Mesothelial cell of epicardium (in vitro differentiated cells): ENCODE data around the gene KDM5B. TPM values are rescaled to one million over a fixed set of nuclear protein-coding genes. Genes with fewer than 3 reads are reported as not detected.

Source experiments
- DNase-seq, 2 experiments: peaks; one replicate each; pipeline ENCODE4 v3.0.0; 2021; ENCODE audit warnings: low spot score in 2 of 2; ENCODE audit not compliant: unreplicated experiment in 2 of 2
- H3K27ac Mint-ChIP-seq: 2 replicates; pipeline ENCODE4 v1.8.0; 2021; ENCODE audit warnings: mixed read lengths
- H3K27me3 Mint-ChIP-seq: 2 replicates; pipeline ENCODE4 v1.8.0; 2021; ENCODE audit warnings: low read depth, mixed read lengths
- H3K36me3 Mint-ChIP-seq: 2 replicates; pipeline ENCODE4 v1.8.0; 2021; ENCODE audit warnings: mixed read lengths
- H3K4me1 Mint-ChIP-seq: 2 replicates; pipeline ENCODE4 v1.8.0; 2021; ENCODE audit warnings: mixed read lengths
- H3K4me3 Mint-ChIP-seq: 2 replicates; pipeline ENCODE4 v1.8.0; 2021; ENCODE audit warnings: mild to moderate bottlenecking, moderate library complexity, mixed read lengths
- H3K9me3 Mint-ChIP-seq: 2 replicates; pipeline ENCODE4 v1.8.0; 2021; ENCODE audit warnings: mixed read lengths
- CTCF ChIP-seq: fragments of 200-600 bp; sonication (generic); IDR thresholded peaks from one replicate; pipeline ENCODE4 v1.5.0; 2021; ENCODE audit warnings: antibody characterized with exemption; ENCODE audit not compliant: unreplicated experiment
- total RNA-seq: library from RNA; stranded (reverse); gene quantifications from 3 replicates; pipeline ENCODE4 v1.2.1, GENCODE V29; 2021

The KDM5B gene
- total RNA-seq, 1 donor from 2014 or later: 265 TPM

- Mint-ChIP-seq H3K4me3 (no peak overlapping the region), H3K27ac (no peak overlapping the region), H3K9me3 (no peaks in the 10 kb centered on the region), H3K4me1 (no peaks in the 10 kb centered on the region), H3K27me3 (peaks cover 84% of the 10 kb centered on the region), H3K36me3 (no peaks in the 10 kb centered on the region)
- no peak for DNase-seq
- TF ChIP-seq CTCF: no peak
These were observed 107.0 kb downstream of the KDM5B start for GRCh38 chr1:202701200-202701599.

- Mint-ChIP-seq H3K4me3 (no peak overlapping the region), H3K36me3 (no peaks in the 10 kb centered on the region), H3K4me1 (no peaks in the 10 kb centered on the region), H3K27ac (no peak overlapping the region), H3K9me3 (no peaks in the 10 kb centered on the region), H3K27me3 (peaks cover 83% of the 10 kb centered on the region)
- DNase-seq: no peak
- TF ChIP-seq CTCF: no peak
These were observed 108.2 kb downstream of the KDM5B start for GRCh38 chr1:202700061-202700460.

GRCh38 chr1:202698276-202698675, 109.9 kb downstream of the KDM5B start:
- no peaks in the 10 kb centered on the region for H3K36me3 Mint-ChIP-seq
- peaks cover 75% of the 10 kb centered on the region for H3K27me3 Mint-ChIP-seq
- no peaks in the 10 kb centered on the region for H3K4me1 Mint-ChIP-seq
- DNase-seq: no peak
- H3K4me3 Mint-ChIP-seq: no peak overlapping the region
- no peaks in the 10 kb centered on the region for H3K9me3 Mint-ChIP-seq
- no peak for TF ChIP-seq CTCF
- H3K27ac Mint-ChIP-seq: no peak overlapping the region

GRCh38 chr1:202697038-202697437, 111.2 kb downstream of the KDM5B start:
- no peak for DNase-seq
- Mint-ChIP-seq H3K36me3 (no peaks in the 10 kb centered on the region), H3K4me3 (no peak overlapping the region), H3K4me1 (no peaks in the 10 kb centered on the region), H3K27me3 (peaks cover 66% of the 10 kb centered on the region), H3K9me3 (no peaks in the 10 kb centered on the region), H3K27ac (no peak overlapping the region)
- TF ChIP-seq CTCF: no peak

GRCh38 chr1:202694314-202694713, 113.9 kb downstream of the KDM5B start:
- H3K4me1 Mint-ChIP-seq: no peaks in the 10 kb centered on the region
- no peak for TF ChIP-seq CTCF
- no peak overlapping the region for H3K4me3 Mint-ChIP-seq
- H3K9me3 Mint-ChIP-seq: no peaks in the 10 kb centered on the region
- H3K36me3 Mint-ChIP-seq: no peaks in the 10 kb centered on the region
- H3K27me3 Mint-ChIP-seq: peaks cover 63% of the 10 kb centered on the region
- H3K27ac Mint-ChIP-seq: no peak overlapping the region
- no peak for DNase-seq

GRCh38 chr1:202692959-202693555, 115.2 kb downstream of the KDM5B start:
- Mint-ChIP-seq H3K4me3 (no peak overlapping the region), H3K9me3 (no peaks in the 10 kb centered on the region), H3K36me3 (no peaks in the 10 kb centered on the region), H3K27me3 (peaks cover 65% of the 10 kb centered on the region), H3K4me1 (no peaks in the 10 kb centered on the region), H3K27ac (no peak overlapping the region)
- peak; percentile 36 for TF ChIP-seq CTCF
- peak; percentile 82 to 88 for DNase-seq
